ENCODE measurements around the gene ELL2. TPM values are rescaled to one million over a fixed set of nuclear protein-coding genes. Genes with fewer than 3 reads are reported as not detected.

The ELL2 gene
- total RNA-seq = 26.7 TPM
- long read RNA-seq, full-length matches to known transcripts = 4 of 8 reads
- long read RNA-seq, partial matches to known transcripts = 1 of 8 reads
- long read RNA-seq, other reads (novel, unspliced or antisense) = 3 of 8 reads

DNA sequence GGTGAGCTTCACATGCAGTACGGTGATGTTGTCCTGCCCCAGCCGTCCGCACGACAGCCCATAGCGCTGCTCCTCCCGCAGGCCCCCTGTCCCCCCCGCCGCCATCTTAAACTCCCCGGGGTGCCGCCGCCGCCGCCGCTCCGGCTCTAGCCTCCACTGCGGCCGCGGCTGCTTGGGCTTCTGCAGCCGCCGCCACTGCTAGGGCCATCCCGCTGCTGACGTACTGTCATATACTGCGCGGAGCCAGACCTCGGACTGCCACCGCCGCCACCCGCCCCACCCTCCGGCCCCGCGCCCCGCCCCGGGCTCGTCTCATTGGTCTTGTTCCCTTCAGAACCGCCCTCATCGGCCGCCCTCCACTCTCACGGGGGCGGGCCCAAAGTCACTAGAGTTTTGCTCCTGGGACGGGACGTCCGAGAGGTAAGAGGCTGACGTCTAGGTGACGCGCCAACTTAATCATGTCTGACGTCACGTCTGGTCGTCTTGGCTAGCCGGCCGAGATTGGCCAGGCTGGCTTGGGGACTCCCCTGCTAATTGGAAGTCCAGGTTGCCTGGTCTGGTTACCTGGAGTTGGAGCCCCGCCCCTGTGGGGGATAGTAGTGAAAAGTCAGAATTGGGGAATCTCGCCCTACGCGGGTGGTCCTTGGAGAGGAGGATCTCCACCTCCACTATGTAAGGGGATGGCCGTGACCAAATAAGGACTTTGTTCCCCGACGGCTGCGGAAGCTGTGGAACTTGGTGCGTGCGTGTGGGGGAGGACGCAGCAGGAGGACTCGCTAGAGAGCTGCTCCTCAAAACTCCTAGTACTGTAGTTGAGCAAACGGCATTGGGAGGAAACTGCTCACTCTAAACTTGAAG is at the start of gene ELL2:
TSS of gene ELL2 (minus strand) at position 235 of the 858 bp plus-strand sequence. CDS start at position 105, 130 bp downstream.
- intact Hi-C loops (cut with DNase I) = loop anchor here (1.0 to 10.0 kb wide), 4 partner anchors 65 to 374 kb away; partner anchors contain the start of gene RFESD
- ATAC-seq = peak; percentile 93
- peak; percentile 99 for DNase-seq (ENCODE audit: missing footprints)

DNA sequence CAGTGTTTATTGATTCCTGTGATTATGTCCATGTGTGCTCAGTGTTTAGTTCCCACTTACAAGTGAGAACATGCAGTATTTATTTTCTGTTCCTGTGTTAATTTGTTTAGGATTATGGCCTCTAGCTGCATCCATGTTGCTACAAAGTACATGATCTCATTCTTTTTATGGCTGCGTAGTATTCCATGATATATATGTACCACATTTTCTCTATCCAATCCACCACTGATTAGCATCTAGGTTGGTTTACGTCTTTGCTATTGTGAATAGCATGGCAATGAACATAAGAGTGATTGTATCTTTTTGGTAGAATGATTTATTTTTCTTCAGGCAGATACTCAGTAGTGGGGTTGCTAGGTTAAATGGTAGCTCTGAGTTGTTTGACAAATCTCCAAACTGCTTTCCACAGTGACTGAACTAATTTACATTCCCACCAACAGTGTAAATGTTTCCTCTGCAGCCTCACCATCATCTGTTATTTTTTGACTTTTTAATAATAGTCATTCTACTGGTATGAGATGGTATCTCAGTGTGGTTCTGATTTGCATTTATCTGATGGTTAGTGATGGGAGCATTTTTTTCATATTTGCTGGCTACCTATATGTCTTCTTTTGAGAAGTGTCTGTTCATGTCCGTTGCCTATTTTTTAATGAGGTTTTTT is 47.5 kb upstream of the ELL2 start:
- DNase-seq (ENCODE audit: missing footprints) = no peak
- intact Hi-C loops (cut with DNase I) = no loop called here
- ATAC-seq = no peak

DNA sequence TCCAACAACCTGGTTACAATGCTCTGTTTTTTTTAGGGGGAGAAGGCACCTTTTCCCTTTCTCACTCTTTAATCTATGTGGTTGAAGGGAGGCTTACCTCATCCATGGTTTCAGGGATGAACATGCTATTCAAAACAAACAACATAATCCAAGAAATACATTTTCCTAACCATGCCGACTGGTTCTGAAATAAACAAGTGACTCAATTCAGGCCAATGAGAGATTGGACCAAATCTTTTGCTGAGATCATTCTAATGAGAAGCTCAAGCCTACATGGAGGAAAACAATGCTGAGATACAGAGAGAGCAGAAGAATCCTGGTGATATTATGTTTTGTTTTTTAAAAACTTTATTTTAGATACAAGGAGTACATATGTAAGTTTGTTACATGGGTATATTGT is 46.8 kb upstream of the ELL2 start:
- ATAC-seq = no peak

DNA sequence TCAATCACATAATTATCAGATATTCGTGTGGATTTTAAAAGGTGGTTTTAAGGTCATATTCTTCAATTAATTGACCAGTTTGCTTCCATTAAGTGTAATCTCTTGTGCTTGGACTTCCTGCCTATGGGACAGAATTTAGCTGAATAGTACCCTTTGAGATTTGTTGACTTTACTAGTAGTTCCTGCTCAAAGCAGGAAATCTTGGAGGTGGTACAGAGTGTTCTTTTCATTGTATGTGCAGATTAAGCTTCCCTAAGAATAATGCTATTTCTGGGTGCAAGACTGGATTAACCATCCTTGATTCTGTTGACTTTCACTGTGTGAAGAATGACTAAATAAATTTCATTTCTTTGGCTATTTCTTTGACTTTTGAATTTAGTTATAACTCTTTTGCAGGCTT is 45.4 kb upstream of the ELL2 start:
- intact Hi-C loops (cut with DNase I) = no loop called here
- no peak for DNase-seq (ENCODE audit: missing footprints)
- no peak for ATAC-seq

More for the DNA sequence above, 46.8 kb upstream of the ELL2 start:
- DNase-seq (ENCODE audit: missing footprints) = no peak
- intact Hi-C loops (cut with DNase I) = no loop called here

DNA sequence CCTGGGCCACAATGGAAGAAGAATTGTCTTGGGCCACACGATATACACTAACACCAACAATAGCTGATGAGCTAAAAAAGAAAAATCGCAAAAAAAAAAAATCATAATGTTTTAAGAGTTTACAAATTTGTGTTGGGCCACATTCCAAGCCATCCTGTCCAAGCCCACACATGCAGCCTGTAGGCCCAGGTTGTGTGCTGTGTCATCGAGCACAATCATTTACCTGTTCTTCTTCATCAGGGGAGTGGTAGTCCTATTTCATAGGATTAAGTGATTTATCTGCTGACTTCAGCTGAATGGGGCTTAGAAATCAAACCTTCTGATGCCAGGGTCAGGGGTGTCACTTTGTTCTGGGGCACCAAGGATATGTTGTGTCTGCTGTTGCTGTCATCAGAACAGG is 44.6 kb upstream of the ELL2 start:
- intact Hi-C loops (cut with DNase I) = no loop called here
- ATAC-seq (no peak), DNase-seq (ENCODE audit: missing footprints) (no peak)

DNA sequence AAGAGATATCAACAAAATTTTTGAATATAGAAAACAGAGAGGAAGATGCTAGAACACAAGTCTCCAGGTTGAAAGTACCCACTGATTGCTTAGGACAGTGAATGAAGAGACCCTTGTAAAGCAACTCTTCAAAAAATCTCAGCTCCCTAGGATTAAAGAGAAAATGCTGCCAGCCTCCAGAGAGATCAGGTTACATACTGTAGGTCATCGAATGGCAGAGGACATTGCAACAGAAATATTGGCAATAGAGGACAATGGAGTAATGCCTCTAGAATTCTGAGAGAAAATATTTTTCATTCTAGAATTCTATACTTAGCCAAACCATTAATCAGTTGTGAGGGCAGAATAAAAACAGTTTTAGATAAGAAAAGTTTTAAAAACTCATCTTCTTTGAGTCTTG is 43.1 kb upstream of the ELL2 start:
- intact Hi-C loops (cut with DNase I) = no loop called here
- DNase-seq (ENCODE audit: missing footprints) (no peak), ATAC-seq (no peak)

DNA sequence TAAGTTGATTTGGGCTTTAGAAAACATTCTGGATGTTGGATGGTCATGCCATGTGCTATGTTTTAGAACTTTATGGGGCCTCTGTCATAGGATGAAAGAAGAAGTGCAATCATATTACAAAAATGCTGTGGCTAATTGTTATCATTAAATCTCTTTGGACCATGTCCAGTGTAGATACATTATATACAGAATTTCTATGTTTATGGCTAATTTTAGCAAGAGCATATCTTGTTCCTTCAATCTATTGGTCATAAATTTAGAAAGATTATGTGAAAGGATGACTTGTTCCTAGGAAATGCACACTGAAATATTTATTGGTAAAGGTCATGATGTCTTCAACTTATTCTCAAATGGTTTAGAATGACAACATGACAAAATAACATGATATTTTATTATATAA is 42.4 kb upstream of the ELL2 start:
- DNase-seq (ENCODE audit: missing footprints) = no peak
- no peak for ATAC-seq
- intact Hi-C loops (cut with DNase I) = no loop called here

DNA sequence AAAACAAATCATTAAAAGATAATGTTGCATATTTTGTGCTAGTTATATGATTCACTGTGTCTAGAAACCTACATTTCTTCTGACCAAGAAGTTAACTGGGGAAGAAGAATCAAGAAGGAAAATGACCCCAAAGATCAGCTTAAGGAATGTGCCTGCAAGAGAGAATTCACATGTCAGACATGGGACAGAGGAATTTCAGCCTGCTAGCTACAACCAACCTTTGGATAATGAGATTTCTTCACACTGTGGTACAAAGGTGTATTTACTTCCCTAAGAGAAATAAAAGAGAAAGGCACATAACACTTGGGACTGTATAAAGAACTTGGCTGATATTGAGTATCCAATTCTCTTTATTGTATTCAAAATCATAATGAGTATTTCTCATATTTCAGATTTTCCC is 39.6 kb upstream of the ELL2 start:
- no peak for DNase-seq (ENCODE audit: missing footprints)
- ATAC-seq = no peak
- intact Hi-C loops (cut with DNase I) = no loop called here

DNA sequence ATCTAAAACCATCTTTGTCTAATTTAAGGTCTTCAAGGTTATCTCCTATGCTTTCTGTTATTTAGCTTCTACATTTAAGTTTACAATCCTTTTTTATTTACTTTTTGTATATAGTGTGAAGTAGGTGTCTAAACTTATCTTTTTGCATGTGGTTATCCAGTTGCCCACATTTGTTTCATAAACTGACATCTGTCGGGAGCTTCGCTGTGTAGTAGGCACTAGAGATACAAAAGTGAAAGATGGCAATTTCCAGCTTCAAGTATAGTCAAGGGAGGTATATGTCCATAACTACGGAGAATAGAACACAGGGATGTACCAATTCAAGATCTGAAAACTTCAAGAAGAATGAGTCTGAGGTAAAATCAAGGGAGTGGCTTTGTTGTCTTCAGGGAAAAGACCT is 38.7 kb upstream of the ELL2 start:
- intact Hi-C loops (cut with DNase I) = no loop called here
- DNase-seq (ENCODE audit: missing footprints) (no peak), ATAC-seq (no peak)

DNA sequence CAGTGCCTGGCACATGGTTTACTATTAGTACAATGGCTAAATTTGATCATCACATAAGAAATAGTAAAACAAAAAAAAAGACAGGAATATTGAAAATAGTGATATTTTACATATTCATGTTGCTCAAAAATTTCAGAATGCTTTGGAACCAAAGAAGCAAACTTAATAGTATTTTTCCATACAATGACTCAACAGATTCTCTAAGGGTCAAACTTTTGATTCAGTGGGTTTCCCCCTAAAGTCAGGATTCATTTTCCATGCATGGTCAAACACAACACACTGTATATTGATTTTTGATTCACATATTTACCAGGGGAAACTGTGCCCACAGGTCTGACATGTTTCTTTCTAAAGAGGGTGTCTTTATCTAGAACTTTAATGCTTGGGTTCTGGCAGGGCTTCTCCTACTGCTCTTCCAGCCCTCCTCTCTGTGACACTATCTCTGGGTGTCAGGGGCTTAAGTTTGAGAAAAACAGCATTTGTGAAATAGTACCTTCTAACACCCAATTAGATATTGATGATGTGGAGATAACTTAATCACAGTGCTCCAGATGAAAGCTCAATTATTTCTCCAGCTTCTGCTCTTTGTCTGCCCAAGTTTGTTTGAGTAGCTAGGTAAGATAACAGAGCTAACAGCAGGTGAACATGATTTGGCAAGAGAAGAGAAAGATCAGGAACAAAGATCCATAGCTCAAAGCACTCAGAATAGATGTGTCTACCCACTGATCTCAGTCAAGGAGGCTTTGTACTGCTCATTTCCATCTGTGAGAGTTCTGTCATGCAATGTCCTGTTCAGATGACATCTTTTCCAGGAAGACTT is 35.5 kb upstream of the ELL2 start:
- ATAC-seq = no peak
- no peak for DNase-seq (ENCODE audit: missing footprints)
- intact Hi-C loops (cut with DNase I) = no loop called here

DNA sequence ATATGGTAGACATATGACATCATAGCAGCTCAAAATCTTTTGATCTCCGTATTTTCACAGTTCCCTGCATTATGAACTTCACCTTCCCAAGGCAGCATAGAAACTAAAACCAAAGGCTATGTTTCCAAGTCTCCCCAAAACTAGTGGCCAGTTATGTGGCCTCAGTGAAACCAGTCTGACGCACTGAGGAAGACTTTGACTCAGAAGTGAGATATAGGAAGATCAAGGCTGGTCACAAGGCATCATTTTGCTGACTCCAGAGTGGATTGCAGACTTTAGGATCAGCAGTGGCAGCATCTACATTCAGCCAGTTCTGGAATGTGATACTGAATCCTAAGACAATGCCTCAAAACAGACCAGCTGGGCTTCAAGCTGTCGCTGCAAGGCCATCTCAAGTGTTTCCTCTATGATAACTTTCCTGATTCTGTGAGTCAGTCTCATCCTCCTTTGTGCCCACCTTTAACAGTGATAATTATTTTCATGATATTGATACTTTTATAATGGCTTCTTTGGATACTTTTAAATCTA is 34.4 kb upstream of the ELL2 start:
- intact Hi-C loops (cut with DNase I) = no loop called here
- DNase-seq (ENCODE audit: missing footprints) = no peak
- no peak for ATAC-seq

DNA sequence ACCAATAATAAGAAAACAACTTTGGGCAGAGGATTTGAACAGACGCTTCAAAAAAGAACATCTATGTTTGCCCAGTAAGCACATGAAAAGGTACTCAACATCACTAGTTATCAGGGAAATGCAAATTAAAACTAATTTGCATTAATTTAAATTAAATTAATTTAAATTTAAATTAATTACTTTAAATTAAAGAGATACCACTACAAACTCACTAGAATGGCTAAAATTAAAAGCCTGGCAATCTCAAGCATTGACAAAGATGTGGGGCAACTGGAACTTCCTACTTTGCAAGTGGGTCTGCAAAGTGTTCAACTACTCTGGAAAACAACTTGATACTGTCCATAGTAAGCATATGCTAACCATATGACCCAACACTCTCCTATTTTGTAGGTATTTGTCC is 32.1 kb upstream of the ELL2 start:
- DNase-seq (ENCODE audit: missing footprints) = no peak
- no peak for ATAC-seq
- intact Hi-C loops (cut with DNase I) = no loop called here

DNA sequence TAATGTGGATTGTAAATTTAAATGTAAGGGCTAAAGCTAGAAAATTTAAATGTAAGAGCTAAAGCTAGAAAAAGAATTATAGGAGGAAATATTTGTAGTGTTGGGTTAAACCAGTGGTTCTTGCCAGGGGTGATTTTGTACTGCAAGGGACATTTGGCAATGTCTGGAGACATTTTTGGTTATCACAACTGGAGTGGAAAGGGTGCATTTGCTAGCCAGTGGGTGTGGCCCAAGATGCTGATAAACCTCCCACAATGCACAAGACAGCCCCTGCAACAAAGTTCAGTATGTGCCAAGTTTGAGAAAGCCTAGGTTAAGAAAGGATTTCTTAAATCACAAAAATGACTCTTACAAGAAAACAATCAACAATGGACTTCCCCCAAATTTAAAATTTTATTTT is 31.6 kb upstream of the ELL2 start:
- DNase-seq (ENCODE audit: missing footprints) = no peak
- no peak for ATAC-seq
- intact Hi-C loops (cut with DNase I) = no loop called here

DNA sequence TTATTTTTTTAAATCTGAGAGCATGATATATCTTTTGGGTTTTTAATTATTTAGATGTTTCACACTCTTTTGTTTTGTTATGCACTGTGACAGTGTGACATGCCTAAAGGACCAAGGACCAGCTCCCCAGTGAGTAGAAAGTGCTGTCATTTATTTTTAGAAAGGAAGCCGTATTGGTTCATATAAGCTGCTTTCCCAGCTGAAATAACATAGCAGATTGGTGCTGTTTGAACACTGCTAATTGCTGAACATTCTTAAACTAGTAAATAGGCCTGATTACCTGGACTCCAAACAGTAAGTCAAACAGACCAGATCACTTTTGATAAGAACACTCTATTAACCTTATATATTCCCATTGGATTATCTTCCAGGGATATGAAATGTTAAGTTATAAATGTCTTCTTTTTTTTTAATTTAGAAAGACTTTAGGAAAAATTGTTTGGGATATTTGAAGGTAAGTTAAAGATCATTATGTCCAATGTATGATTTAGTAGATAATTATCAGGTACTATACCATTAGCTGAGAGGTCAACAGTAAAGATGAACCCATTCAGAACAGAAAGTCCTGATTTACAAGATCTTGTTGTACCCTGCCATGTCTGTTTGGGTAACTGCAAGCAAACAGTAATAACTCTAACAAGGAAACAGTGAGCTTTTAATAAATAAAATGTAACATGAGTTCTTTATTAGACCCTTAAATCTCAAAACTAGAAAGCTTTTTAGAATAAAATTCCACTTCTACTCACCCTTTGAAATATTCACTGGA is 27.8 kb upstream of the ELL2 start:
- DNase-seq (ENCODE audit: missing footprints) = no peak
- ATAC-seq = no peak
- intact Hi-C loops (cut with DNase I) = loop anchor here (5.0 kb wide), 1 partner anchor 348 kb away; no protein-coding TSS in a partner anchor

DNA sequence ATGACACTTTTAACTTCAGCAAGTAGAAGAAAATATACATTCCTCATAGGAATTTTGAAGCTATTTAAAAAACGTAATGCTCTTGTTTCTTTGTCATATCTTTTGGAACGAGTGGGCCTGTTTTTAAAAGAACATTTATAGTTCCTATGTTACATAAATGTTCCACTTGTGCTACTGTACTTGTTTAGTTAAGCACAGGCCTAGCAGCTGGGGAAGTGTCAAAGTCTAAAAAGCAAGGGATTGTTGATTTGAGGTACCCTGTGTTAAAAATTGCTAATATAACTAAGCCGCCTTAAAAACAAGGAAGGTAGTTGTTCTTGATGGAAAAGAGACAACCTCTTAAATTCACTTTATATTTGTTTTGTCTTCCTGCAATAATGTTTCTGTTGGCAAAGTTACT is 27.2 kb upstream of the ELL2 start:
- no peak for ATAC-seq
- intact Hi-C loops (cut with DNase I) = loop anchor here (5.0 kb wide), 1 partner anchor 348 kb away; no protein-coding TSS in a partner anchor
- DNase-seq (ENCODE audit: missing footprints) = no peak

DNA sequence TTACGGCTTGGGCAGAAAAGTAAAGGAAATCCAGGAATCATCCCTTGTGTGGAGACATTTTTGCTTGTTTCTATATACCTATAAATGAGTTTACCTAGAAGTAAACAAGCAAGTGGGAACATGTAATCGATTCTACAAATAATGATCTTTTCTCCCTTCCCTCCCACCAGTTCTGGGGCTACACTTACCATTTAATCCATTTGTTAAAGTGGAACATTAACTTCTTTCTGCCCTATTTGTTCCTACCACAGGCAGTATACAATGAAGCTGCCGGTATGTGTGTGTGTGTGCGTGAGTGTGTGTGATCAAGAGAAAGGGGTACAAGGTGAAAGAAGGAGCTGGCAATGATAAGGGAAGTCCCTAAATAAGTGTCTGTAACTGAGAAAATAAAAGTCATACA is 26.4 kb upstream of the ELL2 start:
- intact Hi-C loops (cut with DNase I) = loop anchor here (5.0 kb wide), 1 partner anchor 349 kb away; no protein-coding TSS in a partner anchor

DNA sequence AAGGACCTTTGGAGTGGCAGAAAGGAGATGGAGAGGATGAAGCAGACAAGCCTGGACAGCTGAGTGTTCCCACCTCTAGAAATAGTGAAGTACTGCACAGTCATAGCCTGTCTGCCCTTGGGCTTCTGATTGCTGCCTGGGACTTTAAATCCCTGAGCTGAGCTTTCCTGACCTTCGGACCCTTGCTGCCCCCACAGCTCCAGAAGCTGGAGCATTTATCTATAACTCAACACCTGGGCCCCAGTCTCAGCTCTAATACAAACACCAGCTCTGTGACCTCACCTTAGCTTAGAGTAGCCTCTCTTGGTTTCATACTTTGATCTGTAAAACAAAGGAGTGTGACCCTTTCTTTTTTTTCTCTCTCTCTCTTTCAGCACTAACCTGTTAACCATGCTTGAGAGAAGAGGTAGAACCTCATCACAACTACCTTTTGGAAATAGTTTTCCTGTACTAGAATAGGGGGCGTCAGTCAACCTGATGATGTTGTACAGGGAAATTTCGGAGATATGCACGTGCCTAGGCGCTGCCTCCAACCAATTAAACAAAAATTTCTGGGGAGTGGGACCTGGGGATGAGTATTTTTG is 25.4 kb upstream of the ELL2 start:
- ATAC-seq = no peak
- no peak for DNase-seq (ENCODE audit: missing footprints)
- intact Hi-C loops (cut with DNase I) = loop anchor here (5.0 kb wide), 1 partner anchor 350 kb away; no protein-coding TSS in a partner anchor

More for the DNA sequence above, 26.4 kb upstream of the ELL2 start:
- ATAC-seq = no peak
- DNase-seq (ENCODE audit: missing footprints) = no peak

DNA sequence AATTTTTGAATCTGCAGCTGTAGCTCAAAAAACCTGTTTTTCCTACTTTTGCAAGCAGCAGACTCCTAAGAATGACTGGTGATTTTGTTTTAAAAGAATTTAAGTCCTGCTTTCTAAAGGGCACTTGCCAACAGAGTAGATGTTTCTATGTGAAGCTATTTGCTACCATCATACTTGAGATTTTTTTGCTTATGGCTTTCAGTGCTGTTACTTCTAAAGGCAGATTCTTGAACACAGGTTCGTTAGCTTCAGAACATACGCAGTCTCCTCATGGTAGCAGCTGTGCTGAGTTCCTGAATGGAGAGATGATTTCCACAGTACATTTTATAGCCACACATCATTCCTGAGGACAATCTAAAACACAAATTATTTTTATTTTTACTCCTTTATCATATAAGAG is 24.4 kb upstream of the ELL2 start:
- no peak for ATAC-seq
- intact Hi-C loops (cut with DNase I) = loop anchor here (5.0 kb wide), 1 partner anchor 351 kb away; no protein-coding TSS in a partner anchor
- DNase-seq (ENCODE audit: missing footprints) = no peak
